ENCODE measurements around the gene NKD2. TPM values are rescaled to one million over a fixed set of nuclear protein-coding genes. Genes with fewer than 3 reads are reported as not detected.

Gene NKD2
- total RNA-seq, 1 experiment from 2014 or later = 12.8 TPM

GRCh38 chr5:1014781-1015221 is 6.2 kb downstream of the NKD2 start (continued):
- TF ChIP-seq AFF4 (CRISPR knock-in tag; IDR thresholded peaks at IDR 0.05; ENCODE audit: borderline replicate concordance) (no peak), ZSCAN18 (CRISPR knock-in tag; IDR thresholded peaks at IDR 0.05) (no peak), ZNF396 (CRISPR knock-in tag; IDR thresholded peaks at IDR 0.05; ENCODE audit: borderline replicate concordance) (no peak), SOX15 (CRISPR knock-in tag; IDR thresholded peaks at IDR 0.05) (no peak)
- TF ChIP-seq, protein P1, sequence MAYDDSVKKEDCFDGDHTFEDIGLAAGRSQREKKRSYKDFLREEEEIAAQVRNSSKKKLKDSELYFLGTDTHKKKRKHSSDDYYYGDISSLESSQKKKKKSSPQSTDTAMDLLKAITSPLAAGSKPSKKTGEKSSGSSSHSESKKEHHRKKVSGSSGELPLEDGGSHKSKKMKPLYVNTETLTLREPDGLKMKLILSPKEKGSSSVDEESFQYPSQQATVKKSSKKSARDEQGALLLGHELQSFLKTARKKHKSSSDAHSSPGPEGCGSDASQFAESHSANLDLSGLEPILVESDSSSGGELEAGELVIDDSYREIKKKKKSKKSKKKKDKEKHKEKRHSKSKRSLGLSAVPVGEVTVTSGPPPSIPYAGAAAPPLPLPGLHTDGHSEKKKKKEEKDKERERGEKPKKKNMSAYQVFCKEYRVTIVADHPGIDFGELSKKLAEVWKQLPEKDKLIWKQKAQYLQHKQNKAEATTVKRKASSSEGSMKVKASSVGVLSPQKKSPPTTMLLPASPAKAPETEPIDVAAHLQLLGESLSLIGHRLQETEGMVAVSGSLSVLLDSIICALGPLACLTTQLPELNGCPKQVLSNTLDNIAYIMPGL (CRISPR knock-in tag; IDR thresholded peaks at IDR 0.05) = no peak
- TF ChIP-seq, protein P2, sequence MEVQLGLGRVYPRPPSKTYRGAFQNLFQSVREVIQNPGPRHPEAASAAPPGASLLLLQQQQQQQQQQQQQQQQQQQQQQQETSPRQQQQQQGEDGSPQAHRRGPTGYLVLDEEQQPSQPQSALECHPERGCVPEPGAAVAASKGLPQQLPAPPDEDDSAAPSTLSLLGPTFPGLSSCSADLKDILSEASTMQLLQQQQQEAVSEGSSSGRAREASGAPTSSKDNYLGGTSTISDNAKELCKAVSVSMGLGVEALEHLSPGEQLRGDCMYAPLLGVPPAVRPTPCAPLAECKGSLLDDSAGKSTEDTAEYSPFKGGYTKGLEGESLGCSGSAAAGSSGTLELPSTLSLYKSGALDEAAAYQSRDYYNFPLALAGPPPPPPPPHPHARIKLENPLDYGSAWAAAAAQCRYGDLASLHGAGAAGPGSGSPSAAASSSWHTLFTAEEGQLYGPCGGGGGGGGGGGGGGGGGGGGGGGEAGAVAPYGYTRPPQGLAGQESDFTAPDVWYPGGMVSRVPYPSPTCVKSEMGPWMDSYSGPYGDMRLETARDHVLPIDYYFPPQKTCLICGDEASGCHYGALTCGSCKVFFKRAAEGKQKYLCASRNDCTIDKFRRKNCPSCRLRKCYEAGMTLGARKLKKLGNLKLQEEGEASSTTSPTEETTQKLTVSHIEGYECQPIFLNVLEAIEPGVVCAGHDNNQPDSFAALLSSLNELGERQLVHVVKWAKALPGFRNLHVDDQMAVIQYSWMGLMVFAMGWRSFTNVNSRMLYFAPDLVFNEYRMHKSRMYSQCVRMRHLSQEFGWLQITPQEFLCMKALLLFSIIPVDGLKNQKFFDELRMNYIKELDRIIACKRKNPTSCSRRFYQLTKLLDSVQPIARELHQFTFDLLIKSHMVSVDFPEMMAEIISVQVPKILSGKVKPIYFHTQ (CRISPR knock-in tag; IDR thresholded peaks at IDR 0.05) = no peak
- TF ChIP-seq, protein P3, sequence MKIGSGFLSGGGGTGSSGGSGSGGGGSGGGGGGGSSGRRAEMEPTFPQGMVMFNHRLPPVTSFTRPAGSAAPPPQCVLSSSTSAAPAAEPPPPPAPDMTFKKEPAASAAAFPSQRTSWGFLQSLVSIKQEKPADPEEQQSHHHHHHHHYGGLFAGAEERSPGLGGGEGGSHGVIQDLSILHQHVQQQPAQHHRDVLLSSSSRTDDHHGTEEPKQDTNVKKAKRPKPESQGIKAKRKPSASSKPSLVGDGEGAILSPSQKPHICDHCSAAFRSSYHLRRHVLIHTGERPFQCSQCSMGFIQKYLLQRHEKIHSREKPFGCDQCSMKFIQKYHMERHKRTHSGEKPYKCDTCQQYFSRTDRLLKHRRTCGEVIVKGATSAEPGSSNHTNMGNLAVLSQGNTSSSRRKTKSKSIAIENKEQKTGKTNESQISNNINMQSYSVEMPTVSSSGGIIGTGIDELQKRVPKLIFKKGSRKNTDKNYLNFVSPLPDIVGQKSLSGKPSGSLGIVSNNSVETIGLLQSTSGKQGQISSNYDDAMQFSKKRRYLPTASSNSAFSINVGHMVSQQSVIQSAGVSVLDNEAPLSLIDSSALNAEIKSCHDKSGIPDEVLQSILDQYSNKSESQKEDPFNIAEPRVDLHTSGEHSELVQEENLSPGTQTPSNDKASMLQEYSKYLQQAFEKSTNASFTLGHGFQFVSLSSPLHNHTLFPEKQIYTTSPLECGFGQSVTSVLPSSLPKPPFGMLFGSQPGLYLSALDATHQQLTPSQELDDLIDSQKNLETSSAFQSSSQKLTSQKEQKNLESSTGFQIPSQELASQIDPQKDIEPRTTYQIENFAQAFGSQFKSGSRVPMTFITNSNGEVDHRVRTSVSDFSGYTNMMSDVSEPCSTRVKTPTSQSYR (CRISPR knock-in tag; IDR thresholded peaks at IDR 0.05) = no peak

GRCh38 chr5:1015507-1015906 is 6.9 kb downstream of the NKD2 start:
- H3K9me3 Mint-ChIP-seq = no peaks in the 10 kb centered on the region
- ATAC-seq = no peak
- DNase-seq (ENCODE audit: low spot score) = no peak
- H3K27me3 Mint-ChIP-seq (ENCODE audit: low read depth) = peaks cover 7% of the 10 kb centered on the region
- no peak overlapping the region for H3K27ac Mint-ChIP-seq
- no peaks in the 10 kb centered on the region for H3K36me3 Mint-ChIP-seq
- CTCF ChIA-PET = interaction anchor here (0.7 to 1.3 kb wide), 3 partner anchors 8 to 33 kb away, joined by 3 to 4 read pairs (median 3); no protein-coding TSS in a partner anchor
- POLR2A ChIA-PET = no interaction called here
- H3K4me1 Mint-ChIP-seq = peaks cover 12% of the 10 kb centered on the region
- H3K4me3 Mint-ChIP-seq = no peak overlapping the region
- TF ChIP-seq, protein P4, sequence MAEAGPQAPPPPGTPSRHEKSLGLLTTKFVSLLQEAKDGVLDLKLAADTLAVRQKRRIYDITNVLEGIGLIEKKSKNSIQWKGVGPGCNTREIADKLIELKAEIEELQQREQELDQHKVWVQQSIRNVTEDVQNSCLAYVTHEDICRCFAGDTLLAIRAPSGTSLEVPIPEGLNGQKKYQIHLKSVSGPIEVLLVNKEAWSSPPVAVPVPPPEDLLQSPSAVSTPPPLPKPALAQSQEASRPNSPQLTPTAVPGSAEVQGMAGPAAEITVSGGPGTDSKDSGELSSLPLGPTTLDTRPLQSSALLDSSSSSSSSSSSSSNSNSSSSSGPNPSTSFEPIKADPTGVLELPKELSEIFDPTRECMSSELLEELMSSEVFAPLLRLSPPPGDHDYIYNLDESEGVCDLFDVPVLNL (CRISPR knock-in tag; IDR thresholded peaks at IDR 0.05; ENCODE audit: borderline replicate concordance, low read depth) = no peak
- no peak for TF ChIP-seq ZNF423 (CRISPR knock-in tag; IDR thresholded peaks at IDR 0.05)
- TF ChIP-seq NR3C1 (CRISPR knock-in tag; conservative IDR thresholded peaks at IDR 0.05; ENCODE audit: low read depth) = no peak
- TF ChIP-seq, protein P5, sequence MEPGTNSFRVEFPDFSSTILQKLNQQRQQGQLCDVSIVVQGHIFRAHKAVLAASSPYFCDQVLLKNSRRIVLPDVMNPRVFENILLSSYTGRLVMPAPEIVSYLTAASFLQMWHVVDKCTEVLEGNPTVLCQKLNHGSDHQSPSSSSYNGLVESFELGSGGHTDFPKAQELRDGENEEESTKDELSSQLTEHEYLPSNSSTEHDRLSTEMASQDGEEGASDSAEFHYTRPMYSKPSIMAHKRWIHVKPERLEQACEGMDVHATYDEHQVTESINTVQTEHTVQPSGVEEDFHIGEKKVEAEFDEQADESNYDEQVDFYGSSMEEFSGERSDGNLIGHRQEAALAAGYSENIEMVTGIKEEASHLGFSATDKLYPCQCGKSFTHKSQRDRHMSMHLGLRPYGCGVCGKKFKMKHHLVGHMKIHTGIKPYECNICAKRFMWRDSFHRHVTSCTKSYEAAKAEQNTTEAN (CRISPR knock-in tag; IDR thresholded peaks at IDR 0.05) = no peak
- no peak for TF ChIP-seq ZNF396 (CRISPR knock-in tag; IDR thresholded peaks at IDR 0.05; ENCODE audit: borderline replicate concordance)
- TF ChIP-seq ZBTB21 (CRISPR knock-in tag; IDR thresholded peaks at IDR 0.05; ENCODE audit: borderline replicate concordance) = no peak
- no peak for TF ChIP-seq NR1H2 (CRISPR knock-in tag; IDR thresholded peaks at IDR 0.05)
- TF ChIP-seq AFF4 (CRISPR knock-in tag; IDR thresholded peaks at IDR 0.05; ENCODE audit: borderline replicate concordance) = no peak

Measured in WTC11 (cell line).